NCI-H345 treated with DMSO at 0.1 percent for 48 hours (cell line): ENCODE results near the gene NXPH2.

Source experiments
- DNase-seq: peaks from one replicate; lab custom pipeline; 2025; ENCODE audit not compliant: unreplicated experiment; lab: John Stamatoyannopoulos, UW

The NXPH2 gene

GRCh38 chr2:138640921-138641676 lies 139.1 kb downstream of the NXPH2 start:
- DNase-seq: no peak

GRCh38 chr2:138637686-138638085 lies 142.5 kb downstream of the NXPH2 start:
- DNase-seq: no peak

- DNase-seq: no peak
These were observed 143.1 kb downstream of the NXPH2 start for GRCh38 chr2:138637061-138637460.

DNA sequence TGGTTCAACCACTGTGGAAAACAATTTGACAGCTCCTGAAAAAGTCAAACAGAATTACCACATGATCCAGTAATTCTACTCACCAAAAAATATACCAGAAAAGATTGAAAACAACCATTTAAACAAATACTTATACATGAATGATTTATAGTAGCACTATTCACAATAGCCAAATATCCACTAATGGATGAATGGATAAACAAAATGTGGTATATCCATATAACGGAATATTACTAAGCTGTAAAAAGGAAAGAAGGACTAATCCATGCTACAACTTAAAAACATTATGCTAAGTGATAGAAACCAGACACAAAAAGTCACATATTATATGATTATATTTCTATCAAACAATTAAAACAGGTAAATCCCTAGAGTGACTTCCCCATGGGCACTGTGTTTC lies 147.1 kb downstream of the NXPH2 start:
- DNase-seq: no peak

GRCh38 chr2:138632066-138632620 lies 148.0 kb downstream of the NXPH2 start:
- DNase-seq: no peak

- DNase-seq: no peak
These were observed 150.0 kb downstream of the NXPH2 start for GRCh38 chr2:138630164-138630563.

DNA sequence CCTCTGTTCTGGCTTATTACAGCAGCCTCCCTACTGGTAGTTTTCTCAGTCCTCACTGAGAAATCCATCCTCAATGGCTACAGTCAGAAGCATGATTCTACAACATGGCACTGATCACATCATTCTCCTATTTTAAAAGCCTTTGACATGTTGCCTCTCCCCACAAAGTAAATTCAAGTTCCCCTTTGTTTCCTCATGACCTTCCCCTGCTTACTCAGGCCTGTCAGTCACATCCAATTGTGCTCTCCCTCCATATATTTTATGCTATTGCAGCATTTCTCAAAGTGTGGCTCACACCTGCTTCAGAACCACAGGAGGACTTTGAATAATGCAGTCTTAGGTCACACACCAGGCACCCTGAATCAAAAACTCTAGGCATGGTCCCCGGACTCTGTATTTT lies 154.0 kb downstream of the NXPH2 start:
- no peak for DNase-seq

DNA sequence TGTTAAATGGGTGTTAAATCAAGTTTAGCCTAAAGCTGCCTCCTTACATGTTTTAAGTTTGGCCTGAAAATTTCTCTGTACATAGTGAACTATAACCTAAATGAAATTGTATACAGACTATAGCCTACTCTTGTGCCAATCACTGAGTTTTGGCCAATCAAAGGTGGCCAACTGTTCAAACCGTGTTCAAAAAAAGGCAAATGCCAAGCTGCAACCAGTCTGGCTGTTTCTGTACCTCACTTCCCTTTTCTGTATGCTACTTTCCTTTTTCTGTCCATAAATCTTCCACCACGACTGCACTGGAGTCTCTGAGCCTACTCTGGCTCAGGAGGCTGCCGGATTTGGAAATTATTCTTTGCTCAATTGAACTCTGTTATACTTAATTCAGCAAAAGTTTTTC lies 157.6 kb downstream of the NXPH2 start:
- DNase-seq: no peak

DNA sequence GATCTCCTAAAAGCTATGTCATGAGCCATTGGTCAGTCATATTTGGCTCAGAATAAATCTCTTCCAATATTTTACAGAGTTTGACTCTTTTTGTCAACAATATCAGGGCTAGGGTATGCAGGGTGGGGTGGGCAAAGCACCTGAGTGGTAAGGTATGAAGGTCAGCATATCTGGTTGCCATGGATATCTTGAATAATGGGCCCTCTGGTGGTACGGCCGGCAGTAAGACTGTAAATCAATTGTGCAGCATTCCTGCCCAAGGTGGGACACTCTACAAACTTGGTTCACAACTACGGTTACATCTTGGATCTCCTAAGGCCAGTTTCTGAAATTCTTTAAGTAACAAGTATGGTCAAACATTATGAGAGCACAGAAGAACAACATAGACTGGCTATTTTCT lies 159.1 kb downstream of the NXPH2 start:
- DNase-seq: no peak

DNA sequence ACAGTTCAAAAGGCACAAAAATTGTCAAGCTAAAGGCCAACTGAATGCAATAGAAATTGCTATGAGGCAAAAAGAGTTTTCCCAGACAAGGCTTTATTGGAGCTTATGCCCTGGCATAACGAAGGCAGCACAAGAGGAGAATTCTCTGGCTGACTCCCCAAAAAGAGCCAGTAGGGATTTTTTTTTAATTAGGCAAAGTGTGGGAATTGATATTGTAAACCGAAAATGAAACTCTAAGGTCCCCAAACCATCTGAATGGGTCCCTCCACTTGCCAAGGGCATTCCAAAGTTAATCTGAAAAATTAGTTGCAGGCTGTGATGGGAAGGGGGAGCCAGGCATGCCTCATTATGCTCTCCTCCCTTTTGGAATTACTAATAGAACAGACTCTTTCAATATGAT lies 159.8 kb downstream of the NXPH2 start:
- no peak for DNase-seq
